OCI-LY3 (cell line): Measurements from ENCODE around the gene AAMDC.
"Not testable (repeated sequence)": the region's sequence is repeated elsewhere in the genome, so short reads cannot be mapped to it uniquely, and the experiment has no call there.

Source experiments
- H2AFZ ChIP-seq: fragments of 200-600, 300-600 bp; shearing (Covaris generic); 2 replicates; pipeline ENCODE4 v1.6.0; 2014; ENCODE audit warnings: antibody characterized with exemption, low read depth, low read length
- H3K27ac ChIP-seq: fragments of 200-600, 300-600 bp; sonication (generic); 2 replicates; pipeline ENCODE4 v1.5.1; 2014; ENCODE audit warnings: mild to moderate bottlenecking, low read length, moderate library complexity, mixed read lengths
- H3K27me3 ChIP-seq: fragments of 200-600, 300-600 bp; sonication (generic); 2 replicates; pipeline ENCODE4 v1.6.1; 2014; ENCODE audit warnings: low read depth, low read length, mixed read lengths
- H3K36me3 ChIP-seq: fragments of 200-600, 300-600 bp; sonication (generic); replicated peaks from 2 replicates; pipeline ENCODE3; 2014; ENCODE audit warnings: low read depth, low read length, mixed read lengths
- H3K4me1 ChIP-seq: fragments of 300-600, 200-600 bp; sonication (generic); 2 replicates; pipeline ENCODE4 v1.6.1; 2014; ENCODE audit warnings: low read length, mixed read lengths
- H3K4me2 ChIP-seq: fragments of 200-600, 300-600 bp; sonication (generic); 2 replicates; pipeline ENCODE4 v1.6.1; 2014; ENCODE audit warnings: low read length, mixed read lengths
- H3K4me3 ChIP-seq: fragments of 300-600, 200-600 bp; sonication (generic); 2 replicates; pipeline ENCODE4 v1.5.1; 2014; ENCODE audit warnings: antibody characterized with exemption, mild to moderate bottlenecking, low read length, moderate library complexity
- H3K79me2 ChIP-seq: fragments of 300-600, 200-600 bp; shearing (Covaris generic); 2 replicates; pipeline ENCODE4 v1.6.1; 2014; ENCODE audit warnings: mild to moderate bottlenecking, low read length, mixed read lengths
- H3K9ac ChIP-seq: fragments of 300-600, 200-600 bp; shearing (Covaris generic); 2 replicates; pipeline ENCODE4 v1.6.0; 2014; ENCODE audit warnings: mild to moderate bottlenecking, low read length, moderate library complexity
- H3K9me3 ChIP-seq: fragments of 200-600, 300-600 bp; shearing (Covaris generic); 2 replicates; pipeline ENCODE4 v1.6.1; 2014; ENCODE audit warnings: low read length, mixed read lengths; ENCODE audit not compliant: insufficient read depth
- H4K20me1 ChIP-seq: fragments of 200-600, 300-600 bp; sonication (generic); 2 replicates; pipeline ENCODE4 v1.6.1; 2016; ENCODE audit warnings: low read length, mixed read lengths; ENCODE audit not compliant: insufficient read depth
- CTCF ChIP-seq: fragments of 200-600, 300-600 bp; sonication (generic); IDR thresholded peaks from 2 replicates; pipeline ENCODE4 v1.5.1; 2014; ENCODE audit warnings: antibody characterized with exemption, low read length, low read depth
- EZH2phosphoT487 ChIP-seq: fragments of 200-600 bp; shearing (Covaris generic); IDR thresholded peaks from 2 replicates; pipeline ENCODE4 v1.6.1; 2018; ENCODE audit warnings: antibody characterized with exemption, mixed run types, low read depth

Gene AAMDC

GRCh38 chr11:77823775-77824174 lies 2.8 kb downstream of the AAMDC start:
- no peaks in the 10 kb centered on the region for H3K27me3 ChIP-seq
- no peak overlapping the region for H3K4me2 ChIP-seq
- H3K9ac ChIP-seq: no peak overlapping the region
- TF ChIP-seq CTCF (no peak), EZH2phosphoT487 (no peak)
- H4K20me1 ChIP-seq: peaks cover 5% of the 10 kb centered on the region
- H2AFZ ChIP-seq: no peak overlapping the region
- peaks cover 17% of the 10 kb centered on the region for H3K79me2 ChIP-seq
- no peaks in the 10 kb centered on the region for H3K9me3 ChIP-seq
- H3K4me3 ChIP-seq: no peak overlapping the region
- H3K36me3 ChIP-seq: no peaks in the 10 kb centered on the region
- peaks cover 2% of the 10 kb centered on the region; the same call in 1 of the 2 replicates for H3K4me1 ChIP-seq
- no peak overlapping the region for H3K27ac ChIP-seq

GRCh38 chr11:77828926-77829325 lies 8.0 kb downstream of the AAMDC start:
- H3K9ac ChIP-seq: no peak overlapping the region
- H3K4me2 ChIP-seq: no peak overlapping the region
- H3K36me3 ChIP-seq: no peaks in the 10 kb centered on the region
- no peaks in the 10 kb centered on the region for H3K9me3 ChIP-seq
- H2AFZ ChIP-seq: no peak overlapping the region
- H3K4me1 ChIP-seq: no peaks in the 10 kb centered on the region
- no peaks in the 10 kb centered on the region for H4K20me1 ChIP-seq
- no peak overlapping the region for H3K27ac ChIP-seq
- no peak overlapping the region for H3K4me3 ChIP-seq
- H3K27me3 ChIP-seq: no peaks in the 10 kb centered on the region
- TF ChIP-seq CTCF: no peak
- TF ChIP-seq EZH2phosphoT487: no peak
- no peaks in the 10 kb centered on the region for H3K79me2 ChIP-seq

- Histone ChIP-seq H3K4me2 (no peak overlapping the region), H3K9ac (no peak overlapping the region), H3K79me2 (no peaks in the 10 kb centered on the region), H3K4me1 (no peaks in the 10 kb centered on the region), H2AFZ (no peak overlapping the region), H3K27ac (no peak overlapping the region), H4K20me1 (no peaks in the 10 kb centered on the region), H3K4me3 (no peak overlapping the region), H3K27me3 (no peaks in the 10 kb centered on the region), H3K36me3 (no peaks in the 10 kb centered on the region), H3K9me3 (no peaks in the 10 kb centered on the region)
- TF ChIP-seq CTCF (no peak), EZH2phosphoT487 (no peak)
Measured at GRCh38 chr11:77833302-77833701, 12.4 kb downstream of the AAMDC start.

- Histone ChIP-seq H4K20me1 (no peaks in the 10 kb centered on the region), H3K9me3 (0 out of 2 replicates have a peak, but pooled peaks cover 4% of the 10 kb centered on the region), H3K4me3 (no peak overlapping the region), H2AFZ (no peak overlapping the region), H3K9ac (no peak overlapping the region), H3K4me1 (no peaks in the 10 kb centered on the region), H3K27ac (no peak overlapping the region), H3K27me3 (no peaks in the 10 kb centered on the region), H3K79me2 (no peaks in the 10 kb centered on the region), H3K4me2 (no peak overlapping the region), H3K36me3 (peaks cover 3% of the 10 kb centered on the region)
- no peak for TF ChIP-seq EZH2phosphoT487
- no peak for TF ChIP-seq CTCF
Measured at GRCh38 chr11:77842441-77843121, 21.6 kb downstream of the AAMDC start.

GRCh38 chr11:77843700-77844099 lies 22.8 kb downstream of the AAMDC start:
- H3K4me1 ChIP-seq, H3K27ac ChIP-seq, H3K9ac ChIP-seq, H2AFZ ChIP-seq, H3K4me3 ChIP-seq, H4K20me1 ChIP-seq, H3K4me2 ChIP-seq, H3K9me3 ChIP-seq, H3K27me3 ChIP-seq, H3K79me2 ChIP-seq, H3K36me3 ChIP-seq: not testable (repeated sequence)
